Body of pancreas (tissue), 4 donors: ENCODE data around the gene TNFRSF1A.

ENCODE experiments used
- POLR2A ChIP-seq, 3 donors: fragments of 450-650 bp; IDR thresholded peaks; one replicate each; pipeline ENCODE4 v1.6.1; 2016; ENCODE audit warnings: antibody characterized with exemption in 3 of 3, mild to moderate bottlenecking in 2 of 3
- TF ChIP-seq, protein P1 (sequence below), 7 experiments: fragments of 450-650 bp in 4 of 7; fragments of 200-600 bp in 3 of 7; sonication (generic) in 3 of 7; IDR thresholded peaks; one replicate each; pipeline ENCODE4 v1.5.1; 2016 to 2019; ENCODE audit warnings: antibody characterized with exemption in 7 of 7

DNA sequence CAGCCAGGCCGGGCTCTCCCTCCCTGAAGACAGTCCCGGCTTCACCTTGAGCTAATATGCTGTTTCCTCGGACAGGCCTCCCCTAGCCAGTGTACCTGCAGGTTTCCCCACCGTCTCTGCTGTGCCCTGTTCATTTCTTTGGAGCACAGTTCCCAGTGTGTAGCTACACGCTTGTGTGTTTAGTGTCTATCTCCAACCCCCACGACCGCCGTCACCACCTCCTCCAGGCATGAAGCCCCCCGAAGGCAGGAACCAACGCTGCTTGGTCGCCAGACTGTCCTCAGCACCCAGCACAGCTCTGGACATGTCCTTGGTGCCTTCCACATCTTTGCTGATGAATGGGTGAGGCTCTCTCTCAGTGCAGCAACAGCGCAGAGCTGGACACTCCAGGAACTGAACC is 57.6 kb downstream of the TNFRSF1A start:
- TF ChIP-seq, protein P1, sequence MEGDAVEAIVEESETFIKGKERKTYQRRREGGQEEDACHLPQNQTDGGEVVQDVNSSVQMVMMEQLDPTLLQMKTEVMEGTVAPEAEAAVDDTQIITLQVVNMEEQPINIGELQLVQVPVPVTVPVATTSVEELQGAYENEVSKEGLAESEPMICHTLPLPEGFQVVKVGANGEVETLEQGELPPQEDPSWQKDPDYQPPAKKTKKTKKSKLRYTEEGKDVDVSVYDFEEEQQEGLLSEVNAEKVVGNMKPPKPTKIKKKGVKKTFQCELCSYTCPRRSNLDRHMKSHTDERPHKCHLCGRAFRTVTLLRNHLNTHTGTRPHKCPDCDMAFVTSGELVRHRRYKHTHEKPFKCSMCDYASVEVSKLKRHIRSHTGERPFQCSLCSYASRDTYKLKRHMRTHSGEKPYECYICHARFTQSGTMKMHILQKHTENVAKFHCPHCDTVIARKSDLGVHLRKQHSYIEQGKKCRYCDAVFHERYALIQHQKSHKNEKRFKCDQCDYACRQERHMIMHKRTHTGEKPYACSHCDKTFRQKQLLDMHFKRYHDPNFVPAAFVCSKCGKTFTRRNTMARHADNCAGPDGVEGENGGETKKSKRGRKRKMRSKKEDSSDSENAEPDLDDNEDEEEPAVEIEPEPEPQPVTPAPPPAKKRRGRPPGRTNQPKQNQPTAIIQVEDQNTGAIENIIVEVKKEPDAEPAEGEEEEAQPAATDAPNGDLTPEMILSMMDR (IDR thresholded peaks at IDR 0.05): no peak
- no peak for TF ChIP-seq POLR2A (IDR thresholded peaks at IDR 0.05)
